ENCODE results near the gene NEGR1. TPM values are rescaled to one million over a fixed set of nuclear protein-coding genes. Genes with fewer than 3 reads are reported as not detected.

NEGR1 gene
- total RNA-seq, 4 donors from 2014 or later: 4.1 to 12.4 (median 10.2) TPM

DNA sequence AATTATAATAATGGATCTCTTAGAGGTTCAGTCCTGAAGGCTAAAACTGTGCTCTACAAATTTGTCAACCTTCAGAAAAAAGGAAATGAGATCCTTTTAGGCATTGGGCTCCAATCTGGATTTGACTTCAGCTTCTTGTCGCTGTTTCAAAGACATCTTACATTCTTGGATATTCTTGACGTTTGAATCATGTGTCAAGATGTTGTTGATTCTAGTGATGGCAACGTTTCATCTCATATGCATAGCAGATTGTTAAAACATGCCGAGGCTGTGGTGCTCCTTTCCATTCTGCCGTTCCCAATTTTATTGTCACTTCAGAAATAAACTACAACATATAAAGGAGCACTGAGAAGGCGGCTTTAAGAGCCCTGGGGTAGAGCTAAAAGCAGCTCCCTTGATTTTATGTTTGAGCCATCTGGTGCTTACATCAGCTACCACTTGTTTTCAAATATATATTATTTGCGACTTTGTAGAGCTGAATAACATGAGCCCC is 733.9 kb downstream of the NEGR1 start:
- H3K4me3 ChIP-seq (replicated peaks in 1 of 3): no peak overlapping the region
- no peaks in the 10 kb centered on the region for H3K9me3 ChIP-seq
- intact Hi-C loops (cut with DNase I): no loop called here
- no peaks in the 10 kb centered on the region for H3K4me1 ChIP-seq
- 90 to 91% methylated on average over 7 of the region's 7 CpGs for WGBS, 2 donors
- TF ChIP-seq POLR2A (IDR thresholded peaks at IDR 0.05): no peak
- TF ChIP-seq, protein P1, sequence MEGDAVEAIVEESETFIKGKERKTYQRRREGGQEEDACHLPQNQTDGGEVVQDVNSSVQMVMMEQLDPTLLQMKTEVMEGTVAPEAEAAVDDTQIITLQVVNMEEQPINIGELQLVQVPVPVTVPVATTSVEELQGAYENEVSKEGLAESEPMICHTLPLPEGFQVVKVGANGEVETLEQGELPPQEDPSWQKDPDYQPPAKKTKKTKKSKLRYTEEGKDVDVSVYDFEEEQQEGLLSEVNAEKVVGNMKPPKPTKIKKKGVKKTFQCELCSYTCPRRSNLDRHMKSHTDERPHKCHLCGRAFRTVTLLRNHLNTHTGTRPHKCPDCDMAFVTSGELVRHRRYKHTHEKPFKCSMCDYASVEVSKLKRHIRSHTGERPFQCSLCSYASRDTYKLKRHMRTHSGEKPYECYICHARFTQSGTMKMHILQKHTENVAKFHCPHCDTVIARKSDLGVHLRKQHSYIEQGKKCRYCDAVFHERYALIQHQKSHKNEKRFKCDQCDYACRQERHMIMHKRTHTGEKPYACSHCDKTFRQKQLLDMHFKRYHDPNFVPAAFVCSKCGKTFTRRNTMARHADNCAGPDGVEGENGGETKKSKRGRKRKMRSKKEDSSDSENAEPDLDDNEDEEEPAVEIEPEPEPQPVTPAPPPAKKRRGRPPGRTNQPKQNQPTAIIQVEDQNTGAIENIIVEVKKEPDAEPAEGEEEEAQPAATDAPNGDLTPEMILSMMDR (IDR thresholded peaks at IDR 0.05): no peak
- DNase-seq: no peak
- no peak overlapping the region for H3K27ac ChIP-seq
- H3K27me3 ChIP-seq: no peaks in the 10 kb centered on the region
- H3K36me3 ChIP-seq: no peaks in the 10 kb centered on the region

DNA sequence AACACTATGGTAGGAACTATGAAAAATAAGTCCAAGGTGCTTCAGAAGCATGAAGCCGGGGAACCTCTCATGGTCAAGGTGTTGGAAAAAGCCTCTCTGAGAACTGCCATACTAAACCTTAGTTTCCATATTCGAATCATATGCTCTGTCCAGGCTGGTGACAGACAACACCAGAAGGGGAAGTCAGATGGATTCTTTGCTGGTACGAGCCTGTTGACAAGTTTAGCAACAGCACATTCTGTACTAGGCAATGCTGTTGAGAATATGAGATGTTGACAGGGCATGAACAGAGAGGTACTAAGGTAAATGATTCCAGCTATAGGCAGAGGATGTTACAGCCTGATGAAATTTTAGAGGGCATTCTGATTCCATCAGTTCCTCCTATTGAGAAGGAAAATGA is 740.2 kb downstream of the NEGR1 start:
- Histone ChIP-seq H3K4me1 (no peaks in the 10 kb centered on the region), H3K27ac (no peak overlapping the region), H3K4me3 (replicated peaks in 1 of 3) (no peak overlapping the region), H3K36me3 (no peaks in the 10 kb centered on the region), H3K9me3 (no peaks in the 10 kb centered on the region), H3K27me3 (no peaks in the 10 kb centered on the region)
- TF ChIP-seq, protein P1 (IDR thresholded peaks at IDR 0.05): no peak
- no peak for TF ChIP-seq POLR2A (IDR thresholded peaks at IDR 0.05)
- DNase-seq: no peak
- intact Hi-C loops (cut with DNase I): no loop called here
- WGBS, 2 donors: 78 to 87% methylated on average over 3 of the region's 3 CpGs

DNA sequence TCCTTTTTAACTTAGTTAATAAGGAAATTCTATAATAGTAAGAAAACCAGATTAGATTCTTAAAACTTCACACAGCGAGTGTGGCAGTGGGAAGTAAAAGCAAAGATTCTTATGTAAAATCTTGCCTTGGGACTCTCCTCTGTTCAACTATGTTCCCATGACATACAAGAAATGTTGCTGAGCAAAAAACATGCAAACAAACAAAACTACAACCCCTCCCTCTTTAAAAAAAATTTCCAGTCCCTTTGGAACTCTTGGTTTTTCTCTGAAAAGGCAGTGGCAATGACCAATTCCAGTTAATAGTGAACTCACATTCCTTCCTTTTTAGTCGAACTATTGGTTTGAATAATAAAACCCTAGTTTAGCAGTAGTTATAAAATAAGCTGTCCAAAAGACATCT is 748.4 kb downstream of the NEGR1 start:
- H3K36me3 ChIP-seq: no peaks in the 10 kb centered on the region
- no peak overlapping the region for H3K4me3 ChIP-seq (replicated peaks in 1 of 3)
- H3K9me3 ChIP-seq: no peaks in the 10 kb centered on the region
- H3K4me1 ChIP-seq: no peaks in the 10 kb centered on the region
- intact Hi-C loops (cut with DNase I): no loop called here
- H3K27me3 ChIP-seq: no peaks in the 10 kb centered on the region
- no peak for DNase-seq
- TF ChIP-seq, protein P1 (IDR thresholded peaks at IDR 0.05): no peak
- no peak for TF ChIP-seq POLR2A (IDR thresholded peaks at IDR 0.05)
- WGBS, 2 donors: 80 to 83% methylated on average over 2 of the region's 2 CpGs
- no peak overlapping the region for H3K27ac ChIP-seq

DNA sequence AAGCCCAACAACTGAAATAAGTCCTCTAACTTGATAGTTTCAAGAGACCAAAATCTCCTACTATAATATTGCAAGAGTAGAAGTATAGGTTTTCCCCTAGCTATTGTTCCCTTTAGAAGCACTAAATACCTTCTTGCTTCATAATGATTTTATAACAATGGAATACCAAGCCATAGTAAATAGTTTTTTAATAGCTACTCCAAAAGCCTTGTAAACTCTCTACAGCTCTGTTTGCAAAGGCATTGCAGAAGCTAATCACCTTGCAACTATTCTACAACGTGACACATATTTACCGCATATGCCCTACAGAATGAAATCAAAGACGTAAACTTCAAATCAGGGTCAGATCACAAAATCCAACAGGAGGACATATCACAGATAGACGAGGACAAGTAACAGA is 750.0 kb downstream of the NEGR1 start:
- Histone ChIP-seq H3K36me3 (no peaks in the 10 kb centered on the region), H3K4me1 (no peaks in the 10 kb centered on the region), H3K27ac (no peak overlapping the region), H3K9me3 (no peaks in the 10 kb centered on the region), H3K27me3 (no peaks in the 10 kb centered on the region), H3K4me3 (replicated peaks in 1 of 3) (no peak overlapping the region)
- WGBS, 2 donors: 93 to 95% methylated on average over 4 of the region's 4 CpGs
- intact Hi-C loops (cut with DNase I): no loop called here
- TF ChIP-seq POLR2A (IDR thresholded peaks at IDR 0.05): no peak
- TF ChIP-seq, protein P1 (IDR thresholded peaks at IDR 0.05): no peak
- no peak for DNase-seq

DNA sequence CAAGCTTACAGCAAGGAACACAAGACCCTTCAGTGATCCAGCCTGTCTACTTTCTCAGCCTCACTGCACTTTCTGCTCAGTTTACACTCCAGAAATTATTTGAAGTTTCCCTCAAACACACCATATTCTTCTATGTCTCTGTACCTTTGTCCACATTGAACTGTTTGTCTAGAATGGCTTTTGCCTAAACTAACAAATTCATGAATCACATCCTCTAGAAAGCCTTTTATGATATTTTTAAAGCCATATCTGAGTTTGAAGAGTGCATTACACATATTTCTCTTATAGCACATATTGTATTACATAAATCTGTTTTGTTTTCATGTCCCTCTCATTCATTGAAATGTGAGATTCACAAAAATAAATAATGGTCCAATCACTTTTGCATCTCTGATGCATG is 755.5 kb downstream of the NEGR1 start:
- H3K4me3 ChIP-seq (replicated peaks in 1 of 3): no peak overlapping the region
- no peak for TF ChIP-seq POLR2A (IDR thresholded peaks at IDR 0.05)
- TF ChIP-seq, protein P1 (IDR thresholded peaks at IDR 0.05): no peak

More for the DNA sequence above, 755.5 kb downstream of the NEGR1 start:
- H3K27ac ChIP-seq: no peak overlapping the region
- H3K4me1 ChIP-seq: no peaks in the 10 kb centered on the region
- no peaks in the 10 kb centered on the region for H3K27me3 ChIP-seq
- DNase-seq: no peak
- no peaks in the 10 kb centered on the region for H3K36me3 ChIP-seq
- intact Hi-C loops (cut with DNase I): no loop called here
- no peaks in the 10 kb centered on the region for H3K9me3 ChIP-seq

Data from thyroid gland (tissue), 4 donors.